Peyer's patch (tissue), 4 donors: ENCODE results near the gene ASIC5. TPM values are rescaled to one million over a fixed set of nuclear protein-coding genes. Genes with fewer than 3 reads are reported as not detected.

Source experiments
- DNase-seq, 3 donors: peaks; one replicate each; pipeline ENCODE4 v3.0.0-alpha.2; 2017 to 2019
- H3K27ac ChIP-seq, 4 donors: fragments of 200-600 bp; sonication (generic); one replicate each; pipeline ENCODE4 v1.5.1; 2016 to 2019
- H3K27me3 ChIP-seq, 2 donors: fragments of 200-600 bp; sonication (generic); one replicate each; pipeline ENCODE4 v1.5.1; 2019
- H3K36me3 ChIP-seq, 3 donors: fragments of 200-600 bp; sonication (generic); one replicate each; pipeline ENCODE4 v1.5.1; 2016 to 2019
- H3K4me1 ChIP-seq, 4 donors: fragments of 200-600 bp; sonication (generic); one replicate each; pipeline ENCODE4 v1.5.1; 2016 to 2019
- H3K4me3 ChIP-seq, 4 donors: fragments of 200-600 bp; sonication (generic); 1 replicate in 3 of 4; 2 replicates in 1 of 4; pipeline ENCODE4 v1.5.1; 2016 to 2019; ENCODE audit warnings: mild to moderate bottlenecking in 1 of 4
- H3K9me3 ChIP-seq, 4 donors: fragments of 200-600 bp; sonication (generic); one replicate each; pipeline ENCODE4 v1.5.1; 2016 to 2019; ENCODE audit warnings: mild to moderate bottlenecking in 1 of 4
- CTCF ChIP-seq, 6 experiments: fragments of 450-650 bp in 4 of 6; fragments of 200-600 bp in 2 of 6; sonication (generic) in 1 of 6; IDR thresholded peaks; one replicate each; pipeline ENCODE4 v1.5.1; 2017 to 2019; ENCODE audit warnings: antibody characterized with exemption in 6 of 6, mild to moderate bottlenecking in 3 of 6, moderate library complexity in 1 of 6
- POLR2A ChIP-seq, 2 donors: fragments of 450-650 bp; IDR thresholded peaks; one replicate each; pipeline ENCODE4 v1.5.1; 2017; ENCODE audit warnings: antibody characterized with exemption in 2 of 2, mild to moderate bottlenecking in 2 of 2, moderate library complexity in 2 of 2
- total RNA-seq, 4 donors: library from RNA; depleted of rRNA; stranded (reverse); fragments of >200 nt; gene quantifications; one replicate each; pipeline ENCODE4 v1.1.0, GENCODE V29; 2016

ASIC5 gene
- total RNA-seq, 4 donors from 2014 or later = not detected

DNA sequence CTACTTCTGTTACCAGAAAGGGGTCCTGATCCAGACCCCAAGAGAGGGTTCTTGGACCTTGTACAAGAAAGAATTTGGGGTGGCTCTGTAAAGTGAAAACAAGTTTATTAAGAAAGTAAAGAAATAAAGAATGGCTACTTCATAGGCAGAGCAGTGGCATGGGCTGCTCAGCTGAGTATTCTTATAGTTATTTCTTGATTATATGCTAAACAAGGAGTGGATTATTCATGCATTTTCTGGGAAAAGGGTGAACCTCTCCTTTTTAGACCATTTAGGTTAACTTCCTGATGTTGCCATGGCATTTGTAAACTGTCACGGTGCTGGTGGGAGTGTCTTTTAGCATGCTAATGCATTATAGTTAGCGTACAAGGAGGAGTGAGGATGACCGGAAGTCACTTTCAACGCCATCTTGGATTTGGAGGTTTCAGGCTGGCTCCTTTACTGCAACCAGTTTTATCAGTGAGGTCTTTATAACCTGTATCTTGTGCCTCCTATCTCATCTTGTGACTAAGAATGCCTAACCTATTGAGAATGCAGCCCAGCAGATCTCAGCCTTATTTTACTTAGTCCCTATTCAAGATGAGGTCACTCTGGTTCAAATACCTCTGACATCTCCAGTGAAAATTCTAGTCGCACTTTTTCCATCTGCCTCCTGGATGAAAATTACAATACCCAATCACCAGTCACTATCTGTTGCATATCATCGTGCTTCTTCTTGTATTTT, 21.9 kb upstream of the ASIC5 start:
- H3K4me1 ChIP-seq = peaks cover 0 to 3% (median 0%) of the 10 kb centered on the region in 4 donors
- no peaks in the 10 kb centered on the region for H3K9me3 ChIP-seq
- H3K4me3 ChIP-seq = no peak overlapping the region
- TF ChIP-seq POLR2A (IDR thresholded peaks at IDR 0.05) (no peak), CTCF (IDR thresholded peaks at IDR 0.05) (no peak)
- no peak for DNase-seq
- no peak overlapping the region for H3K27ac ChIP-seq
- H3K36me3 ChIP-seq = no peaks in the 10 kb centered on the region
- H3K27me3 ChIP-seq = no peaks in the 10 kb centered on the region

GRCh38 chr4:155887045-155887444, 21.0 kb upstream of the ASIC5 start:
- Histone ChIP-seq H3K9me3 (no peaks in the 10 kb centered on the region), H3K4me3 (no peak overlapping the region), H3K4me1 (peaks cover 0 to 3% (median 0%) of the 10 kb centered on the region in 4 donors), H3K36me3 (no peaks in the 10 kb centered on the region), H3K27ac (no peak overlapping the region), H3K27me3 (no peaks in the 10 kb centered on the region)
- no peak for TF ChIP-seq CTCF (IDR thresholded peaks at IDR 0.05)
- TF ChIP-seq POLR2A (IDR thresholded peaks at IDR 0.05) = no peak
- no peak for DNase-seq

GRCh38 chr4:155885666-155886065, 19.6 kb upstream of the ASIC5 start:
- H3K27ac ChIP-seq = no peak overlapping the region

DNA sequence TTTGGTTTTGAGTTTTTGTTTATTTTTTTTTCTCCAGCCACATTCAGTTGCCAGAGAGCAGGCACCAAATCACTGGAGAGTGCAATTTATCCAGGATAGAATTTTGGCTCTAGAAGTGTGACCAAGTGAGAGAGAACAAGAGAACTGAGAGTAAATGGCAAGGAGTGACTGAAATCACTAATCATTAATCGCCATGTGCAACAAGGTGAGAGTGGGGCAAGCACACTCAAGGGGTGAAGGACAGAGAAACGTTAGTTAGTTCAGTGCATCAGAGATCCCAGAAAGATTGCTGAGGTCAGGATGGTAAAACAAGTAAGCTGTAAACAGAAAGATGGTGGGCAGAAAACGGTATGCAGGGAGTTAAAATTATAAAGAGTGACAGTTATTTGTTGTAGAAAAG, 17.8 kb upstream of the ASIC5 start:
- no peaks in the 10 kb centered on the region for H3K36me3 ChIP-seq
- H3K4me1 ChIP-seq = no peaks in the 10 kb centered on the region
- H3K4me3 ChIP-seq = no peak overlapping the region
- no peaks in the 10 kb centered on the region for H3K9me3 ChIP-seq
- H3K27me3 ChIP-seq = no peaks in the 10 kb centered on the region
- DNase-seq = no peak
- H3K27ac ChIP-seq = no peak overlapping the region
- TF ChIP-seq CTCF (IDR thresholded peaks at IDR 0.05) = no peak
- TF ChIP-seq POLR2A (IDR thresholded peaks at IDR 0.05) = no peak

More at GRCh38 chr4:155885666-155886065, 19.6 kb upstream of the ASIC5 start:
- no peaks in the 10 kb centered on the region for H3K27me3 ChIP-seq
- H3K4me3 ChIP-seq = no peak overlapping the region
- peaks cover 0 to 3% (median 0%) of the 10 kb centered on the region in 4 donors for H3K4me1 ChIP-seq
- no peak for TF ChIP-seq POLR2A (IDR thresholded peaks at IDR 0.05)
- TF ChIP-seq CTCF (IDR thresholded peaks at IDR 0.05) = no peak
- no peaks in the 10 kb centered on the region for H3K9me3 ChIP-seq
- H3K36me3 ChIP-seq = no peaks in the 10 kb centered on the region
- no peak for DNase-seq

- Histone ChIP-seq H3K4me1 (no peaks in the 10 kb centered on the region), H3K27ac (no peak overlapping the region), H3K36me3 (no peaks in the 10 kb centered on the region), H3K9me3 (no peaks in the 10 kb centered on the region), H3K4me3 (no peak overlapping the region), H3K27me3 (no peaks in the 10 kb centered on the region)
- no peak for TF ChIP-seq POLR2A (IDR thresholded peaks at IDR 0.05)
- no peak for TF ChIP-seq CTCF (IDR thresholded peaks at IDR 0.05)
- DNase-seq = no peak
Measured at GRCh38 chr4:155881555-155881954, 15.5 kb upstream of the ASIC5 start.
